MM.1S (cell line): Measurements from ENCODE around the gene TUBD1.

Experiments
- EZH2 ChIP-seq: fragments of 300-600 bp; sonication (generic); optimal IDR thresholded peaks from 2 replicates; pipeline ENCODE3; 2017; ENCODE audit warnings: low read depth, mild to moderate bottlenecking, antibody characterized with exemption, low read length, mixed read lengths
- EZH2phosphoT487 ChIP-seq: fragments of 300-600 bp; sonication (generic); IDR thresholded peaks from 2 replicates; pipeline ENCODE4 v1.6.1; 2018; ENCODE audit warnings: antibody characterized with exemption, low read length
- TF ChIP-seq, protein P1 (sequence below): fragments of 300-600 bp; sonication (generic); IDR thresholded peaks from 2 replicates; pipeline ENCODE4 v1.5.1; 2016; ENCODE audit warnings: antibody characterized with exemption, low read length, mixed read lengths

DNA sequence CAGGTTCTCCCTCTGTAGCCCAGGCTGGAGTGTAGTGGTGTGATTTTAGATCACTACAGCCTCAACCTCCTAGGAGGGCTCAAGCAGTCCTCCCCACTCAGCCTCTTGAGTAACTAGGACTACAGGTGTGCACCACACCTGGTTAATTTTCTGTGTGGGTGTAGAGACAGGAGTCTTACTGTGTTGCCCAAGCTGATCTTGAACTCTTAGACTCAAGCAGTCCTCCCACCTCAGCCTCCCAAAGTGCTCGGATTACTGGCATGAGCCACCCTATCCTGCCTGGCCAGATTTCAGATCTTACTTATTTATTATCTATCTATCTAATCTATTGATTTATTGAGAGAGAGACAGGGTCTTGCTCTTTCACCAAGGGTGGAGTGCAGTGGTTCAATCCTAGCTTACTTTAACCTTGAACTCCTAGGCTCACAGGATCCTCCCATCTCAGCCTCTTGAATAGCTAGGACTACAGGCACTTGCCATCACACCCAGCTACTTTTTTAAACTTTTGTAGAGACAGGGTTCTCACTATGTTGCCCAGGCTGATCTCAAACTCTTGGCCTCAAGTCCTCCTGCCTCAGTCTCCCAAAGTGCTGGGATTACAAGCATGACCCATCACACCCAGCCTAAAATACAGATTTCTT, 61.8 kb downstream of the TUBD1 start:
- TF ChIP-seq, protein P1, sequence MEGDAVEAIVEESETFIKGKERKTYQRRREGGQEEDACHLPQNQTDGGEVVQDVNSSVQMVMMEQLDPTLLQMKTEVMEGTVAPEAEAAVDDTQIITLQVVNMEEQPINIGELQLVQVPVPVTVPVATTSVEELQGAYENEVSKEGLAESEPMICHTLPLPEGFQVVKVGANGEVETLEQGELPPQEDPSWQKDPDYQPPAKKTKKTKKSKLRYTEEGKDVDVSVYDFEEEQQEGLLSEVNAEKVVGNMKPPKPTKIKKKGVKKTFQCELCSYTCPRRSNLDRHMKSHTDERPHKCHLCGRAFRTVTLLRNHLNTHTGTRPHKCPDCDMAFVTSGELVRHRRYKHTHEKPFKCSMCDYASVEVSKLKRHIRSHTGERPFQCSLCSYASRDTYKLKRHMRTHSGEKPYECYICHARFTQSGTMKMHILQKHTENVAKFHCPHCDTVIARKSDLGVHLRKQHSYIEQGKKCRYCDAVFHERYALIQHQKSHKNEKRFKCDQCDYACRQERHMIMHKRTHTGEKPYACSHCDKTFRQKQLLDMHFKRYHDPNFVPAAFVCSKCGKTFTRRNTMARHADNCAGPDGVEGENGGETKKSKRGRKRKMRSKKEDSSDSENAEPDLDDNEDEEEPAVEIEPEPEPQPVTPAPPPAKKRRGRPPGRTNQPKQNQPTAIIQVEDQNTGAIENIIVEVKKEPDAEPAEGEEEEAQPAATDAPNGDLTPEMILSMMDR: no peak
- TF ChIP-seq EZH2: no peak
- no peak for TF ChIP-seq EZH2phosphoT487
